ENCODE measurements around the gene GNPTG. TPM values are rescaled to one million over a fixed set of nuclear protein-coding genes. Genes with fewer than 3 reads are reported as not detected.
A peak's percentile ranks its signal among the peaks of the same experiment; 100 is the strongest.

Gene GNPTG
- total and polyA plus RNA-seq, 9 of the 15 experiments (the other 6 are each of a cell fraction or from before 2014, with no cell fraction given): 0.69 to 33.3 (median 13.6) TPM

- in situ Hi-C loops (cut with MboI): no loop called here
- intact Hi-C loops (cut with micrococcal nuclease): no loop called here
- FAIRE-seq (no peak), DNase-seq (ENCODE audit: extremely low read depth in 1 of 4, low spot score in 3 of 4) (no peak), ATAC-seq (no peak)
- peaks cover 7% of the 10 kb centered on the region; the same call in 1 of the 2 replicates for H4K20me1 ChIP-seq (replicated peaks; ENCODE audit: control insufficient read depth, insufficient read depth, low read length)
- peak overlapping the region in 1 of 2 experiments; percentile 64; a peak in 2 of 4 replicates for H3K9ac ChIP-seq (ENCODE audit: insufficient read depth in 1 of 2, low read depth in 2 of 2, low read length in 2 of 2)
- H3K9me3 ChIP-seq (replicated peaks; ENCODE audit: control insufficient read depth, insufficient read depth, low read depth, low read length): no peaks in the 10 kb centered on the region
- H3K79me2 ChIP-seq (ENCODE audit: control insufficient read depth, insufficient read depth, low read length): peaks cover 3% of the 10 kb centered on the region; the same call in 1 of the 3 replicates
- peaks cover 4 to 38% of the 10 kb centered on the region in 2 experiments; a peak in 3 of 5 replicates for H3K4me1 ChIP-seq (replicated peaks in 1 of 2; ENCODE audit: control insufficient read depth in 2 of 2, insufficient read depth in 2 of 2, low read length in 2 of 2)
- 68% methylated on average over 22 of the region's 22 CpGs for WGBS (ENCODE audit: insufficient coverage, low coverage, missing lambda C conversion rate)
- no peaks in the 10 kb centered on the region for H3K36me3 ChIP-seq (ENCODE audit: control insufficient read depth, insufficient read depth, low read length)
- H2AFZ ChIP-seq (ENCODE audit: low read depth, low read length): no peak overlapping the region
- no peak overlapping the region for H3K4me2 ChIP-seq (ENCODE audit: insufficient read depth, low read length)
- POLR2A ChIA-PET: no interaction called here
- no peak overlapping the region for H3K27ac ChIP-seq (ENCODE audit: extremely low read depth, low read depth, low read length)
- no TSS peak for BruUV-seq (replicated peaks)
- no peaks in the 10 kb centered on the region for H3K27me3 ChIP-seq (ENCODE audit: control insufficient read depth in 2 of 2, insufficient read depth in 2 of 2, low read length in 2 of 2)
- CTCF ChIA-PET (ENCODE audit: low intra/inter-chr PET ratio): no interaction called here
- no peaks in the 10 kb centered on the region for H3K9me1 ChIP-seq (ENCODE audit: control insufficient read depth, insufficient read depth, low read length)
- TF ChIP-seq ZNF316 (IDR thresholded peaks at IDR 0.05) (no peak), RBFOX2 (IDR thresholded peaks at IDR 0.05; ENCODE audit: low read depth, low read length) (peak; percentile 16; the same call in 1 of the 2 replicates), NFRKB (IDR thresholded peaks at IDR 0.05; ENCODE audit: low read depth) (no peak)
- no peak overlapping the region for H3K4me3 ChIP-seq
Observed at GRCh38 chr16:1403036-1403435, 51.3 kb downstream of the GNPTG start.

DNA sequence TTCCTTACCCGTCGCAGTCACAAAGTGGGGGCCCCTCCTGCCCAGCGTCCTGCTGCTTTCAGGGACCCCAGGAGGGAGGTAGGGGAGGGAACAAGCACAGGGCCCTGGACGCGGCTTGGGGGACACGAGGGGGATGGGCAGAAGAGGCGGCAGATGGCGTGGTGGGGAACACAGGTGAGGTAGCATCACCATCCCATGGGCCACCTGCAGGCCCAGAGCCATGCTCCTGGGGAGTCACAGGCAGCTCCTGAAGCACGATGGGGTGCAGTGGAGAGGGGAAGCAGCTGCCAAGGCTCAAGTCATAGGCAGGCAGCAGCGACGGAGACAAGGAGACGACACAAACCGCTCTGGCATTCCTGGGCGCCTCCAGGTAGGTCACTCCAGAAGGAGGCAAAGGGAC is 52.0 kb downstream of the GNPTG start:
- no peak overlapping the region for H3K4me2 ChIP-seq (ENCODE audit: insufficient read depth, low read length)
- H3K27ac ChIP-seq (ENCODE audit: extremely low read depth, low read depth, low read length): no peak overlapping the region
- no peak overlapping the region for H3K9ac ChIP-seq (ENCODE audit: insufficient read depth in 1 of 2, low read depth in 2 of 2, low read length in 2 of 2)
- H3K4me1 ChIP-seq (replicated peaks in 1 of 2; ENCODE audit: control insufficient read depth in 2 of 2, insufficient read depth in 2 of 2, low read length in 2 of 2): peaks cover 4 to 42% of the 10 kb centered on the region in 2 experiments; a peak in 3 of 5 replicates
- no peak overlapping the region for H2AFZ ChIP-seq (ENCODE audit: low read depth, low read length)
- no peaks in the 10 kb centered on the region for H3K9me3 ChIP-seq (replicated peaks; ENCODE audit: control insufficient read depth, insufficient read depth, low read depth, low read length)
- no peak for ATAC-seq
- no peaks in the 10 kb centered on the region for H3K36me3 ChIP-seq (ENCODE audit: control insufficient read depth, insufficient read depth, low read length)
- TF ChIP-seq ZFPM2 (CRISPR knock-in tag; IDR thresholded peaks at IDR 0.05): no peak
- TF ChIP-seq ZBED1 (IDR thresholded peaks at IDR 0.05): no peak
- CTCF ChIA-PET (ENCODE audit: low intra/inter-chr PET ratio): no interaction called here
- H3K4me3 ChIP-seq: no peak overlapping the region
- H3K27me3 ChIP-seq (ENCODE audit: control insufficient read depth in 2 of 2, insufficient read depth in 2 of 2, low read length in 2 of 2): no peaks in the 10 kb centered on the region
- peaks cover 7% of the 10 kb centered on the region; the same call in 1 of the 2 replicates for H4K20me1 ChIP-seq (replicated peaks; ENCODE audit: control insufficient read depth, insufficient read depth, low read length)
- FAIRE-seq: no peak
- in situ Hi-C loops (cut with MboI): no loop called here
- DNase-seq (ENCODE audit: extremely low read depth in 1 of 4, low spot score in 3 of 4): no peak
- intact Hi-C loops (cut with micrococcal nuclease): no loop called here
- 49% methylated on average over 14 of the region's 14 CpGs for WGBS (ENCODE audit: insufficient coverage, low coverage, missing lambda C conversion rate)
- no TSS peak for BruUV-seq (replicated peaks)
- no peaks in the 10 kb centered on the region for H3K9me1 ChIP-seq (ENCODE audit: control insufficient read depth, insufficient read depth, low read length)
- H3K79me2 ChIP-seq (ENCODE audit: control insufficient read depth, insufficient read depth, low read length): peaks cover 3% of the 10 kb centered on the region; the same call in 1 of the 3 replicates
- POLR2A ChIA-PET: interaction anchor here (0.6 to 0.9 kb wide), 2 partner anchors 25 to 306 kb away, joined by 3 read pairs; no protein-coding TSS in a partner anchor
